CD4-positive, CD25-positive, alpha-beta regulatory T cell (primary cell): ENCODE measurements around the gene RBM47. TPM values are rescaled to one million over a fixed set of nuclear protein-coding genes. Genes with fewer than 3 reads are reported as not detected.
"Not testable (repeated sequence)": the region's sequence is repeated elsewhere in the genome, so short reads cannot be mapped to it uniquely, and the experiment has no call there.

ENCODE experiments used
- ATAC-seq, 2 donors: fragments of 150-1000 bp; cut with Tn5 transposase; one replicate each; pipeline ENCODE4 v1.10.0; 2021; ENCODE audit warnings: low read depth in 2 of 2, moderate number of reproducible peaks in 2 of 2, moderate library complexity in 1 of 2
- DNase-seq, 3 donors: peaks; one replicate each; pipeline versions ENCODE4 v3.0.0 to v3.0.0-alpha.2; 2012 to 2022; ENCODE audit warnings: mixed read lengths in 1 of 3
- H3K27ac ChIP-seq: one replicate; pipeline ENCODE4 v1.7.0; 2013; ENCODE audit warnings: mild to moderate bottlenecking, low read length; ENCODE audit not compliant: insufficient read depth, poor library complexity, severe bottlenecking
- H3K27me3 ChIP-seq: one replicate; pipeline ENCODE4 v1.7.0; 2013; ENCODE audit warnings: low read length; ENCODE audit not compliant: control insufficient read depth, insufficient read depth
- H3K36me3 ChIP-seq: one replicate; pipeline ENCODE4 v1.7.0; 2013; ENCODE audit warnings: mild to moderate bottlenecking, low read length, moderate library complexity; ENCODE audit not compliant: control insufficient read depth, insufficient read depth
- H3K4me1 ChIP-seq: 2 replicates; pipeline ENCODE4 v1.7.0; 2013; ENCODE audit warnings: mild to moderate bottlenecking, low read length; ENCODE audit not compliant: insufficient read depth, control insufficient read depth, poor library complexity, severe bottlenecking
- H3K4me3 ChIP-seq: one replicate; pipeline ENCODE4 v1.7.0; 2013; ENCODE audit warnings: low read depth, mild to moderate bottlenecking, low read length, moderate library complexity
- H3K9me3 ChIP-seq, 2 experiments: 1 replicate in 1 of 2; 2 replicates in 1 of 2; pipeline ENCODE4 v1.7.0; 2013; ENCODE audit warnings: low read length in 2 of 2, mild to moderate bottlenecking in 1 of 2, moderate library complexity in 1 of 2; ENCODE audit not compliant: control insufficient read depth in 2 of 2
- H3K27ac Mint-ChIP-seq, 3 donors: one replicate each; pipeline ENCODE4 v1.8.0; 2020 to 2022; ENCODE audit warnings: mild to moderate bottlenecking in 3 of 3, mixed read lengths in 3 of 3, moderate library complexity in 2 of 3
- H3K27me3 Mint-ChIP-seq: one replicate; pipeline ENCODE4 v1.8.0; 2022; ENCODE audit warnings: mild to moderate bottlenecking, mixed read lengths
- H3K36me3 Mint-ChIP-seq: one replicate; pipeline ENCODE4 v1.8.0; 2020; ENCODE audit warnings: mixed read lengths
- H3K4me1 Mint-ChIP-seq, 4 donors: one replicate each; pipeline ENCODE4 v1.8.0; 2020 to 2022; ENCODE audit warnings: mixed read lengths in 4 of 4, mild to moderate bottlenecking in 1 of 4
- H3K4me3 Mint-ChIP-seq, 4 donors: one replicate each; pipeline ENCODE4 v1.8.0; 2020 to 2022; ENCODE audit warnings: mild to moderate bottlenecking in 4 of 4, mixed read lengths in 4 of 4, moderate library complexity in 3 of 4
- H3K9me3 Mint-ChIP-seq, 7 donors: one replicate each; pipeline ENCODE4 v1.8.0; 2020 to 2022; ENCODE audit warnings: mixed read lengths in 7 of 7, mild to moderate bottlenecking in 3 of 7, moderate library complexity in 2 of 7
- polyA plus RNA-seq, 4 donors: library from polyadenylated mRNA; unstranded; fragments of 300-500 nt; fragmentation: Illumina TruSeq; gene quantifications; one replicate each; pipeline ENCODE4 v1.2.3, GENCODE V29; 2021
- total RNA-seq: library from RNA; stranded (reverse); gene quantifications from one replicate; pipeline ENCODE4 v1.2.3, GENCODE V29; 2022

Gene RBM47
- total and polyA plus RNA-seq, 5 donors from 2014 or later, result 0.07 to 1.5 (median 0.15) TPM; not detected in 1

DNA sequence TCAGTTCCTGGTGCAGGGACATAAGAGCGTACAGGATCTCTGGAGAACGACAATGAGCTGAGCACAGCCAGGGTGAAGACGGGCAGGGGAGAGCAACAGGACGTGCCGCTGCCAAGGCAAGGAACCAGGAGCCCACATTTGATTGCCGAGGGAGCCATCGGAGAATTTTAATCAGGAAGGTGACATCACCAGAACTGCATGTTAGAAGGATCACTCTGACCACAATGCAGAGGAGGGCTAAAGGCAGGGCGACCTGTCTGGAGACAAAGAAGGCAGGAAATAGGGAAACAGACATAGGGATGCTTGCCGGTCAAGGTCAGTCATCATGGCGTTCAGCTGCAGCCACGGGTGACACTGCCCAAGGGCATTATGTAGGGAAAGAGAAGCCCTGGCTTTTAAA lies 81.4 kb downstream of the RBM47 start:
- no peaks in the 10 kb centered on the region for H3K36me3 ChIP-seq
- H3K4me1 Mint-ChIP-seq, result peaks cover 5 to 16% (median 13%) of the 10 kb centered on the region in 4 donors
- H3K27ac ChIP-seq, result no peak overlapping the region
- no peaks in the 10 kb centered on the region for H3K27me3 ChIP-seq
- H3K36me3 Mint-ChIP-seq, result no peaks in the 10 kb centered on the region
- no peak overlapping the region for H3K4me3 Mint-ChIP-seq
- ATAC-seq, result no peak
- no peak for DNase-seq
- H3K27ac Mint-ChIP-seq, result peak overlapping the region in 1 of 3 donors; percentile 81
- peaks cover 0 to 2% (median 0%) of the 10 kb centered on the region in 7 donors for H3K9me3 Mint-ChIP-seq
- peaks cover 3% of the 10 kb centered on the region for H3K4me1 ChIP-seq
- no peak overlapping the region for H3K4me3 ChIP-seq
- H3K9me3 ChIP-seq, result no peaks in the 10 kb centered on the region
- peaks cover 4% of the 10 kb centered on the region for H3K27me3 Mint-ChIP-seq

DNA sequence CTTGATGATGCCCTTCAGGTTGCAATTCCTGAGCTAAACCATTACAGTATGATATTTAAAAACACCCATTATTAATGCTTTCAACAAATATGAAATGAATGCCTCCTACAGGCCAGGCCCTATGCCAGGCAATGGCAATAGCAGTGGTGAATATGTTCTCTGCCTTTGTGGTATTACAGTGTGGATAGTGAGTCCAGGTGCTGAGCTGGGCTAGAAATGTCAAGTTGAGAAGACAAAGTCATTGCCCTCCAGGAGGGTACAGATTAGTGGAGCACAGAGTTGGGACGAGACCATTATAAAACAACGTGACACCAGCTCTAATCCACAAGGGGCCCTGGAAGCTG lies 81.9 kb downstream of the RBM47 start:
- no peaks in the 10 kb centered on the region for H3K9me3 ChIP-seq
- H3K27ac ChIP-seq, result no peak overlapping the region
- H3K27me3 ChIP-seq, result no peaks in the 10 kb centered on the region
- peaks cover 5 to 16% (median 12%) of the 10 kb centered on the region in 4 donors for H3K4me1 Mint-ChIP-seq
- no peak overlapping the region for H3K27ac Mint-ChIP-seq
- H3K36me3 ChIP-seq, result no peaks in the 10 kb centered on the region
- DNase-seq (no peak), ATAC-seq (no peak)
- H3K9me3 Mint-ChIP-seq, result peaks cover 0 to 2% (median 0%) of the 10 kb centered on the region in 7 donors
- H3K27me3 Mint-ChIP-seq, result peaks cover 4% of the 10 kb centered on the region
- peaks cover 3% of the 10 kb centered on the region for H3K4me1 ChIP-seq
- no peaks in the 10 kb centered on the region for H3K36me3 Mint-ChIP-seq
- no peak overlapping the region for H3K4me3 Mint-ChIP-seq
- no peak overlapping the region for H3K4me3 ChIP-seq

DNA sequence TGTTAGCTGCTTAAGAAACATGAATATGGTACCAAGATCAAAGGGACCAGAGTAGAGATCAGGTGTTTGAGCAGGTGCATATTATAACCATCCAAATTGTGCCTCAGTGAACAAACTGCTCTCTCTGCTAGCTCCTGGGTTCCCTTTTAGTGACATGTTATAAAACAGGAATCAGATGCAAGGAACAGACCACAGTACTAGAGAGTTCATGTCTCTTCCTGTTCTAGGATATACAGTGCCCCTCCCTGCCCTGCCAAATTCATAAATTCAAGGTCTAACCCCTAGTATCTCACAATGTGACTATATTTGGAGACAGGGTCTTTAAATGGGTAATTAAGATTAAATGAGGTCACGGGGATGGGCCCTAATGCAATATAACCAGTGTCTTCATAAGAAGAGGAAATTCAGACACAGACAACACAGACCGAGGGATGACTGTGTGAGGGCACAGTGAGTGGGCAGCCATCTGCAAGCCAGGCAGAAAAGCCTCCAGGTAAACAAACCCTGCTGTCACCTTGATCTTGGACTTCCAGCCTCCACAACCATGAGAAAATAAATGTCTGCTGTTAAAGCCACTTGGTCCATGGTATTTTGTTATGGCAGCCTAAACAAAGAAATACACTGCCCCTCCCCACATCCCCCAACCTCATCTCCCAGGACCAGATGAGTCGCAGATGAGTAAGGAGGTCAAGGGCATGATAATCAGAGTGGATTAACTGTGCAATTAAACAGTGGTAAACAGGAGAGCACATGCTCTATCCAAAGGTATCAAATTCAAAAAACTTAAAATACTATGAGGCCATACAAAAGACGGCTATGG lies 82.5 kb downstream of the RBM47 start:
- Mint-ChIP-seq H3K27ac (no peak overlapping the region), H3K4me1 (peaks cover 5 to 11% (median 10%) of the 10 kb centered on the region in 4 donors), H3K9me3 (no peaks in the 10 kb centered on the region), H3K36me3 (no peaks in the 10 kb centered on the region), H3K27me3 (no peaks in the 10 kb centered on the region), H3K4me3 (no peak overlapping the region)
- ATAC-seq, result no peak
- no peak for DNase-seq
- no peaks in the 10 kb centered on the region for H3K9me3 ChIP-seq
- no peaks in the 10 kb centered on the region for H3K27me3 ChIP-seq
- no peak overlapping the region for H3K4me3 ChIP-seq
- no peaks in the 10 kb centered on the region for H3K36me3 ChIP-seq
- no peak overlapping the region for H3K27ac ChIP-seq
- H3K4me1 ChIP-seq, result peaks cover 3% of the 10 kb centered on the region

DNA sequence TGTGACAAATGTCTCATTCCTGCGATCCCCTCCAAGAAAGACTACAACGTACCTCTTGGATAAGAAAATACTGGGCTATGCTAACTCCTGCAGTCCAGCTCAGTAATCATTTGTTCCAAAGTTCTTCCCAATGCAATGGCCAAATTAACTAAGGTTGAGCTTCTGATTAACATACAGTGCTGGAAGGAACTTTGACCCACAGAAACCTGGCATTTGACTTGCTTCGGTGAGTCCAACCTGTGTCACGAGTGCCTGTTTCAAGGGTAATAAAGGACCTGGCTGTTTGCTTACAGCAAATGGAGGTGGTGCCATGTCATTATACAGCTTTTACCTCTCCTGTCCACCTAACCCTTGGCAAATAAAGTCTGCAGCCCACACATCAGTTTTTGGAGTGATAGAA lies 83.2 kb downstream of the RBM47 start:
- H3K27me3 ChIP-seq, result no peaks in the 10 kb centered on the region
- H3K9me3 ChIP-seq, result no peaks in the 10 kb centered on the region
- Mint-ChIP-seq H3K27me3 (no peaks in the 10 kb centered on the region), H3K27ac (no peak overlapping the region), H3K4me1 (peaks cover 5 to 11% (median 10%) of the 10 kb centered on the region in 4 donors), H3K36me3 (no peaks in the 10 kb centered on the region), H3K4me3 (no peak overlapping the region), H3K9me3 (no peaks in the 10 kb centered on the region)
- H3K36me3 ChIP-seq, result no peaks in the 10 kb centered on the region
- H3K4me3 ChIP-seq, result no peak overlapping the region
- DNase-seq, result no peak
- ATAC-seq, result no peak
- no peak overlapping the region for H3K27ac ChIP-seq
- H3K4me1 ChIP-seq, result peaks cover 3% of the 10 kb centered on the region

DNA sequence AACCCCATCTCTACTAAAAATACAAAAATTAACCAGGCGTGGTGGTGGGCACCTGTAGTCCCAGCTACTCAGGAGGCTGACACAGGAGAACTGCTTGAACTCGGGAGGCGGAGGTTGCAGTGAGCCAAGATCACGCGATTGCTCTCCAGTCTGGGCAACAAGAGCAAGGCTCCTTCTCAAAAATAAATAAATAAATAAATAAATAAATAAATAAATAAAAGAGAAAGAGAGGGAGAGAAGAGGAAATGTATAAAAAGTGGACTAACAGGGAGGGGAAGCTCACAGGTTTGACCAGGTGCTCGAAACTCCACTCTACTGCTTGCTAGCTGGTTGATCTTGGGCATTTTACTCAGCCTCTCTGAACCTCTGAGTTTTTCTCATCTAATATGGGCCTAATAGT lies 84.2 kb downstream of the RBM47 start:
- H3K4me3 ChIP-seq, H3K27me3 ChIP-seq, H3K27ac ChIP-seq, H3K9me3 Mint-ChIP-seq, H3K9me3 ChIP-seq, H3K27me3 Mint-ChIP-seq, DNase-seq, H3K36me3 ChIP-seq, H3K4me1 Mint-ChIP-seq, H3K36me3 Mint-ChIP-seq, H3K27ac Mint-ChIP-seq, H3K4me3 Mint-ChIP-seq, H3K4me1 ChIP-seq, ATAC-seq: not testable (repeated sequence)

DNA sequence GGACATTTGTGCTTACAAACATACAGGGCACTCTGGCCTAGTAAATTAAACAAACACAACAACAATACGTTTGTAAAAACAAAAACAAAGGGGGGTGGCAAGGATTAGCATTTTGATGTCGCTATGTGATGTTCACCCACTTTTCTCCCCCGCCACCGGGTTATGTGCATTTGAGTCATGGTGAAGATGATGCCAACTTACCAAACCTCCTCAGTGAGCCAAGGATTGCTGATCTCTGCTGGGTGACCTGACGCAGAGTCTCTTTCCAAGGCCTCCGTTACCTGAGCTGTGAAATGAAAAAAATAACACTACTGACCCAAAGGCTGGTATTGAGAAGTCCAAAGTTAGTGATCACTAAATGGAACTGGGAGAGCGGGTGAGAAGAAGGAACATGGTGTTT lies 85.4 kb downstream of the RBM47 start:
- no peaks in the 10 kb centered on the region for H3K4me1 Mint-ChIP-seq
- no peak overlapping the region for H3K4me3 ChIP-seq
- no peaks in the 10 kb centered on the region for H3K9me3 ChIP-seq
- no peaks in the 10 kb centered on the region for H3K9me3 Mint-ChIP-seq
- no peak overlapping the region for H3K27ac ChIP-seq
- no peak for DNase-seq
- H3K27me3 Mint-ChIP-seq, result no peaks in the 10 kb centered on the region
- H3K4me3 Mint-ChIP-seq, result no peak overlapping the region
- H3K4me1 ChIP-seq, result no peaks in the 10 kb centered on the region
- no peaks in the 10 kb centered on the region for H3K36me3 ChIP-seq
- H3K27ac Mint-ChIP-seq, result no peak overlapping the region
- no peaks in the 10 kb centered on the region for H3K27me3 ChIP-seq
- no peaks in the 10 kb centered on the region for H3K36me3 Mint-ChIP-seq
- ATAC-seq, result no peak

DNA sequence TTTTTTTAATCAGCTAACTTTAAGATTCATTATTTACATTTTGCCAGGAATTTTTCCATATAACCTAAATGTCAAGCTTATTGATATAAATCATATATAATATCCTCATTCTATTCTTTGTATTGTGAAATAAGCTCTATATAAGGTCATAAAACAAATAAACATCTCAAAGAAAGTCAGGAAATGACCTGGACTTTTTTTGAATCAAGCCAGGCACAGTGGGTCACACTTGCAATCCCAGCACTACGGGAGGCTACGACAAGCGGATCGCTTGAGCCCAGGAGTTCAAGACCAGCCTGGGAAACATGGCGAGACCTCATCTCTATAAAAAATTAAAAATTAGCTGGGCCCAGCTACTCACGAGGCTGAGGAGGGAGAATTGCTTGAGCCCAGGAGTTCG lies 88.9 kb downstream of the RBM47 start:
- no peaks in the 10 kb centered on the region for H3K9me3 ChIP-seq
- no peaks in the 10 kb centered on the region for H3K27me3 Mint-ChIP-seq
- H3K4me1 ChIP-seq, result no peaks in the 10 kb centered on the region
- no peaks in the 10 kb centered on the region for H3K36me3 Mint-ChIP-seq
- ATAC-seq (no peak), DNase-seq (no peak)
- no peak overlapping the region for H3K27ac ChIP-seq
- no peaks in the 10 kb centered on the region for H3K4me1 Mint-ChIP-seq
- H3K9me3 Mint-ChIP-seq, result no peaks in the 10 kb centered on the region
- H3K27ac Mint-ChIP-seq, result no peak overlapping the region
- H3K27me3 ChIP-seq, result no peaks in the 10 kb centered on the region
- no peak overlapping the region for H3K4me3 ChIP-seq
- no peak overlapping the region for H3K4me3 Mint-ChIP-seq
- no peaks in the 10 kb centered on the region for H3K36me3 ChIP-seq

DNA sequence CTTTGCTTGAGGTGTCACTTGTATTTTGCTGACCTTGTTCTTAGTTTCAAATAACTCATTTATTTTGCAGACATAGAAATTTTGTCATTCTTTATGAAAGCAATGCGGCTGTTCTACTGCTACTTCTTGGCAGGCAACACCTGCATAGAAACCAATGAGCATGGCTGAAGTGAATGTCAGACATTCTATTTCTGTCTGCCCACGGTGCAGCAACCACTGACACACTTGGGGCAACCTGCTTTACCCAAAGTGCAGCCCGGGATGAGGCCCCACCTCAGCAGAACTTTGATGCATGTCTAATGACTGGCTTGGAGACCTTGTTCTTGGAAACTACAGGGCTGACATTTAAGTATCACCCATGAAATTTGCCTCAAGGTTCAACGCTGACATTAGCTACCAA lies 93.6 kb downstream of the RBM47 start:
- H3K4me3 ChIP-seq, result no peak overlapping the region
- H3K27me3 ChIP-seq, result no peaks in the 10 kb centered on the region
- H3K4me3 Mint-ChIP-seq, result no peak overlapping the region
- H3K27me3 Mint-ChIP-seq, result no peaks in the 10 kb centered on the region
- H3K27ac ChIP-seq, result no peak overlapping the region
- peak in 1 of 2 donors; percentile 31 for ATAC-seq
- no peaks in the 10 kb centered on the region for H3K9me3 ChIP-seq
- no peaks in the 10 kb centered on the region for H3K4me1 ChIP-seq
- DNase-seq, result no peak
- H3K36me3 ChIP-seq, result no peaks in the 10 kb centered on the region
- H3K36me3 Mint-ChIP-seq, result no peaks in the 10 kb centered on the region
- no peak overlapping the region for H3K27ac Mint-ChIP-seq
- peaks cover 0 to 1% (median 0%) of the 10 kb centered on the region in 7 donors for H3K9me3 Mint-ChIP-seq
- H3K4me1 Mint-ChIP-seq, result peaks cover 0 to 7% (median 4%) of the 10 kb centered on the region in 4 donors
